ENCODE measurements around the gene LRRC41.
"Not testable (repeated sequence)": the region's sequence is repeated elsewhere in the genome, so short reads cannot be mapped to it uniquely, and the experiment has no call there.

Gene LRRC41

DNA sequence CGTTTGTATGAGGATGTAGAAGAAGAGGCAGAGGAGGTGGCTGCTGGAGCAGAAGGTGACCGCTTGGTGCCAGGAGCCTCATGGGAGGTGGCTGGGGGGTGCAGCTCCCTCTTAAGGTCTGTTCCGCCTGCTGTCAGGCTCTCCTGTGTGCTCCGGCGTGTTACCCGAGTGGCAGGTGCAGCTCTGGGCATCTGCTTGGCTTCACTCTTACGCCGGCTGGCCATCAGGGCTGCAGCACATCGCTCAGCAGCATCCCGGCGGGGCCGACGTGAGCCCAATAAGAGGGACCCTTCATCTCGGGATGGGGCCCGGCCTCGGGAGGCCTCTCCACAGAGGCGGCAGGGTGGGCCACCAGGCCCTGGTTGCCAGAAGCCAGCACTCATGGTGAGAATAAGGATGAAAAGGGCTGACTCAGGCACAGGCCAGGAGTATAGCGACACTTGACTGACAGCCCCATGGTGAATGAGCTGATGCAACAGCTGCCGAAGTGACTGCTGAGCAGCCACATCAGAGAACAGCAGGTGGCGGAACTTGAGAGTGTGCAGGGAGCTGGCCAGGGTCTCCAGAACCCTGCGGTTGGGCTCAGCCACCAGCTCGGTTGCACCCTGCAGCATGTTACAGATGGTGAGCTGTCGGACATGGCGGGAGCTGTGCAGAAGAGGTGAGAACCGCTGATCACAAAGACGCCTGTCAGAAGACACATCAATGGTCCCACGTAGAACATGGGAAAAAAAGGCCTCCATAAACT, 17.5 kb downstream of the LRRC41 start:
- peak; percentile 42 for DNase-seq (ENCODE audit: low spot score)

GRCh38 chr1:46284597-46285564, 18.5 kb downstream of the LRRC41 start:
- no peak for DNase-seq (ENCODE audit: low spot score)

DNA sequence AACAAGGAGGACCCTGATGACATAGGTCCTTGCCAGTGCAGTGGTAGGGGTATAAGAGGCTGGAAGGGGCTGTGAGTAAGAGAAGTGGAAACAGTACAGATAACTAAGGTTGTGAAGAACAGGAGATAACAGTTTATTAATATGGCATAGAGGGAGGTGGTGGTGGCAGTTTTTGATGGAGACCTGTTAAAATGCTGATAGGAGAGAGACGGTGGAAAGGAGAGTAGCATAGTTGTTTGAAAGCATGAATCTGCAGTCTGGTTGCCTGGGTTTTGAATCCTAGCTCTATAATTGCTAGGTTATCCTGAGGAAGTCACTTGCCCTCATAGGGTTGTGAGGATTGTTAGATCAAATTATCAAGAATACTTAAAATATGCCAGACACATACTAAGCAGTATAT, 19.4 kb downstream of the LRRC41 start:
- no peak for DNase-seq (ENCODE audit: low spot score)

GRCh38 chr1:46281021-46281420, 22.4 kb downstream of the LRRC41 start:
- DNase-seq (ENCODE audit: low spot score), result no peak

- no peak for DNase-seq (ENCODE audit: low spot score)
Measured at GRCh38 chr1:46280092-46280491, 23.3 kb downstream of the LRRC41 start.

GRCh38 chr1:46278807-46279206, 24.6 kb downstream of the LRRC41 start:
- no peak for DNase-seq (ENCODE audit: low spot score)

DNA sequence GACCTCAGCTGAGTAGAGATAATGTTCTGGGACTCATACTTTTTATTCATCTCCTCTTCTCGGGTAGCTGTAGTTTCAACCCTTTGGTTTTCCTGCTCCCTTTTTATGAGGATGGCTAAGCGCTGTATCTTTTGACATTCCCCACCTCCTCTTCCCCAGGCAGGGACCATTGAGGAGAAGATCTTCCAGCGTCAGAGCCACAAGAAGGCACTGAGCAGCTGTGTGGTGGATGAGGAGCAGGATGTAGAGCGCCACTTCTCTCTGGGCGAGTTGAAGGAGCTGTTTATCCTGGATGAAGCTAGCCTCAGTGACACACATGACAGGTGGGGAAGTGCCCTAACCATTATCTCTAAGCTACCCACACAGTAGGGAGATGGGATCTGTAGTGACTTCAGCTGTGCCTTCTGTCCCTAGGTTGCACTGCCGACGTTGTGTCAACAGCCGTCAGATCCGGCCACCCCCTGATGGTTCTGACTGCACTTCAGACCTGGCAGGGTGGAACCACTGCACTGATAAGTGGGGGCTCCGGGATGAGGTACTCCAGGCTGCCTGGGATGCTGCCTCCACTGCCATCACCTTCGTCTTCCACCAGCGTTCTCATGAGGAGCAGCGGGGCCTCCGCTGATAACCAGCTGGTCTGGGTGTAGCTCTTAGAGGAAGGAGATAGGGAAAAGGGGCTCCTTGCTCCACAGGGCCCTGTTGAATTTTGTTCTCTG, 25.6 kb downstream of the LRRC41 start:
- DNase-seq (ENCODE audit: low spot score), result no peak

DNA sequence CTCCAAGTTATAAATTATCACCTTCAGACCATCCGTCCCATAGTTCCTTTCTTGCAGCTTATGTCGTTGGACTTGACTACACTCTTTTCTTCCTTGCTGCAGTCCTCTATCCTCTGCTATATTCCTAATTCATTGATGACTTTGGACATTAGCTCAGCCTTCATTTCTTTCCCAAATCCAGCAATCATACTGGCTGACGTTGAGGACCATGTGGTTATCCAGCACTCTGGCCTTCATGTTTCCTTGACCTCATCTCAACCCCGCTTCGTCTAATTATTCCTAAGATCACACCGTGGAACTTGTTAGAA, 28.4 kb downstream of the LRRC41 start:
- no peak for DNase-seq (ENCODE audit: low spot score)

- DNase-seq (ENCODE audit: low spot score), result no peak
Measured at GRCh38 chr1:46274225-46275029, 29.0 kb downstream of the LRRC41 start.

GRCh38 chr1:46268578-46268977, 34.8 kb downstream of the LRRC41 start:
- no peak for DNase-seq (ENCODE audit: low spot score)

DNA sequence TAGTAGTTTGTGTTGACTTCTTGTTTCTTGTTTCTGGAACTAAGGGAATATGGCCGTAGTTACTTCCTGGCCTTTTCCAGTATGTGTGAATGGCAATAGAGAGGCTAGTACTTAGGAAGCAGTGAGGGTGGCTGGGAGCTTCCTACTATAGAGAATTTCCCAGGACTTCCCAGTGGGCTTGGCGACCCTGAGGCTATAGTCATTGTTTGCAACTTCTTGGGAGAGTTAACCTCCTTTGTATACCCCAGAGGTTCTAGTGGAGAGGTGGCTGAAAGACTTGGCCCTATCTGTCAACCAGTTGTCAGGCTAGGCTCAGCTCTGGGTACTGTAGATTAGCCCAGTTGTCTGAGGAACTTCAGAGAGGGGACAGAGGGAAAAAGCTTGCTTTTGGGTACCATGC, 40.3 kb downstream of the LRRC41 start:
- DNase-seq (ENCODE audit: low spot score), result no peak

GRCh38 chr1:46262508-46262907, 40.9 kb downstream of the LRRC41 start:
- DNase-seq (ENCODE audit: low spot score), result no peak

- no peak for DNase-seq (ENCODE audit: low spot score)
Measured at GRCh38 chr1:46256523-46256922, 46.9 kb downstream of the LRRC41 start.

DNA sequence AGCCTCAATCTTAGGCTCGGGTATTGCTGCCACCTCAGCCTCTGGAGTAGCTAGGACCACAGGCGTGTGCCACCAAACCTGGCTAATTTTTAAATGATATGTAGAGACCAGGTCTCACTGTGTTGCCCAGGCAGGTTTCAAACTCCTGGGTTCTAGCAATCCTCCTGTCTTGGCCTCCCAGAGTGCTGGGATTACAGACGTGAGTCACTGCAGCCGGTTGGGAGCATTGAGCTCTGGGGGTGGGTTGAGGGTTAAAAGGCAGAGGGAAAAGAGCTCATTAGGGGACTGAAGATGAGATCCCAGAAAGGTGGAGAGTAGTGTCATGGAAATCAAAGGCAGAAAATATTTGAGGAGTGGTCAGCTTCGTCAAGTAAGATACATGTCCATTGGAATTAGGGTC, 48.7 kb downstream of the LRRC41 start:
- no peak for DNase-seq (ENCODE audit: low spot score)

- DNase-seq (ENCODE audit: low spot score), result peak; percentile 50
Measured at GRCh38 chr1:46248122-46248920, 55.1 kb downstream of the LRRC41 start.

DNA sequence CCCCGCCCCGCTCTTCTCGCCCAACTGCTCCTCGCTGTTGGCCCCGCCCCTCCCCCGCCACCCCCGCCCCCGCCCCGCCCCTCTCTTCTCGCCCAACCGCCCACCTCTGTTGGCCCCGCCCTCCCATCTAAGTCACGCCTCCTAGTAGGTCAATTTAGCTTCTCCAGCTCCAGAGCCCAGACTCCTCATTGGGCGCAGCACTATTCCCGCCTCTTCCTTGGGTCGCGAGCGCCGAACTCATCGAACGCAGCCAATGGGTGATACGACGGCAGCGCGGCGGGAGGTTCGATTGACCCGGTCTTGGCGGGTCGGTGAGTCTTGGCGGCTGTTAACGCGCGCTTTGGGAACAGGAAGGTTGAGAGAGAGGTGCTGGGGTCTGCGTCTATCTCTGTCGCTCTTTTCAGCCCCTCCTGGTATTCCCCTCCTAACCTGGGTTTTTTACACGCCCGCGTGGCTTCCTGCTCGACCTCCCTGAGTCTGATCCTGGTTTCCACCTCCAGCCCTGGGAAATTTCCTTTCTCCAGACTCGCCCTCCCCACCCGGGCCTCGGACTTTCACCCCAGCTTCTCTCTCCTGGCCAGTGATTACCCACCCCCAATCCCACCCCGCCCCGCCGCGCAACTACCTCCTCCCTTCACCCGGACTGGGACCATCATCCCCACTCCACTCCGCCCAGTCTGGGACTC, 55.8 kb downstream of the LRRC41 start, which contains the start of gene RAD54L:
TSS of gene RAD54L (plus strand) at position 328 of the 686 bp plus-strand sequence. CDS start 643 bp downstream, outside the sequence.
- DNase-seq (ENCODE audit: low spot score), result peak; percentile 98

GRCh38 chr1:46246548-46247435, 56.6 kb downstream of the LRRC41 start:
- DNase-seq (ENCODE audit: low spot score), result no peak

DNA sequence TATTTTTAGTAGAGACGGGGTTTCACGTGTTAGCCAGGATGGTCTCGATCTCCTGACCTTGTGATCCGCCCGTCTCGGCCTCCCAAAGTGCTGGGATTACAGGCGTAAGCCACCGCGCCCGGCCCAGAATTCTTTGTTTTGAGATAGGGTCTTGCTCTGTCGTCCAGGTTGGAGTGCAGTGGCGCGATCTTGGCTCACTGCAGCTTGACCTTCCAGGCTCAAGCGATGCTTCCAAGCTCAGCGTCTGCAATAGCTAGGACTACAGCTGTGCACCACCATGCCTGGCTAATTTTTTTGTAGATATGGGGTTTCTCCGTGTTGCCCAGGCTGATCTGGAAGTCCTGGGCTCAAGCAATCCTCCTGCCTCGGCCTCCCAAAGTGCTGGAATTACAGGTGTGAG, 57.3 kb downstream of the LRRC41 start:
- not testable (repeated sequence) for DNase-seq (ENCODE audit: low spot score)

Data from SK-N-DZ (cell line).